ENCODE data around the gene CNIH2.
A peak's percentile ranks its signal among the peaks of the same experiment; 100 is the strongest.
"Not testable (repeated sequence)": the region's sequence is repeated elsewhere in the genome, so short reads cannot be mapped to it uniquely, and the experiment has no call there.

Gene CNIH2

DNA sequence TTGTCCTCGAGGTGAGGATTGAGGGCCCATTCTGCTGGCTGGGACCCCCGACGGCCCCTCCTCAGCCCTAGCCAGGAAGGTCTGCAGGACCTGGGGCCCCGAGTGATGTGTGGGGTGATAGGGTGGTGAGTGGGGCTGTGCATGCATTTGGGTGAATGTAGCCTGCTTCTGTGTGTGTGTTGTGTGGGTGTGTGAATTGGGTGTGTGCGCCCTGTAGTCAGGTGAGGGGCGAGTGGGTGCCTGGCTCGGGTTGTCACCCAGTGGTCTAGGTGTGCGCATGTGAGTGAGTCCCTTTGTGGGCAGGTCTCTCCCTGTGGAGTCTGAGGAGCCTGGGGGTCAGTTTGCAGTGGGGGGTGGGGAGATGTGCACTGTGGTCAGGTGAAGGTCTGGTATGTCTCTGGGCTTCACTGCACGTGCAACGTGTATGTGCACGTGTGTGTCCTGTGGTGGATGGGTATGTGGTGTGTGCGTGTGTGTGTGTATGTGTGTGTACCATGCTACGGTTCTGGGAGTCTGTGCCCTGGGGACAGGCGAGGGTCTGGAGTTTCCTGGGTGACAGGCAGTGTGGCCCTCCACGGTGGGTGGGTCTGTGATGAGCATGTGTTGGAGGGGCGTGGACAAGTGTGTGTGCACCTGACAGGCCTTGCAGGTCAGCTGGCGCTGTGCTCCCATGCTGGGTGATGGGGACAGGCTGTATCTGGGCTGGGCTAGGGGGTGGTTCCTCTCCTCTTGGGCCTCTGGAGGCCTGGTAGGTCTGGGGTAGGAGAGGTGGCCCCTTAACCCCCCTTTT is 14.8 kb downstream of the CNIH2 start:
- DNase-seq = no peak

GRCh38 chr11:66293352-66293751 is 15.4 kb downstream of the CNIH2 start:
- no peak for DNase-seq

DNA sequence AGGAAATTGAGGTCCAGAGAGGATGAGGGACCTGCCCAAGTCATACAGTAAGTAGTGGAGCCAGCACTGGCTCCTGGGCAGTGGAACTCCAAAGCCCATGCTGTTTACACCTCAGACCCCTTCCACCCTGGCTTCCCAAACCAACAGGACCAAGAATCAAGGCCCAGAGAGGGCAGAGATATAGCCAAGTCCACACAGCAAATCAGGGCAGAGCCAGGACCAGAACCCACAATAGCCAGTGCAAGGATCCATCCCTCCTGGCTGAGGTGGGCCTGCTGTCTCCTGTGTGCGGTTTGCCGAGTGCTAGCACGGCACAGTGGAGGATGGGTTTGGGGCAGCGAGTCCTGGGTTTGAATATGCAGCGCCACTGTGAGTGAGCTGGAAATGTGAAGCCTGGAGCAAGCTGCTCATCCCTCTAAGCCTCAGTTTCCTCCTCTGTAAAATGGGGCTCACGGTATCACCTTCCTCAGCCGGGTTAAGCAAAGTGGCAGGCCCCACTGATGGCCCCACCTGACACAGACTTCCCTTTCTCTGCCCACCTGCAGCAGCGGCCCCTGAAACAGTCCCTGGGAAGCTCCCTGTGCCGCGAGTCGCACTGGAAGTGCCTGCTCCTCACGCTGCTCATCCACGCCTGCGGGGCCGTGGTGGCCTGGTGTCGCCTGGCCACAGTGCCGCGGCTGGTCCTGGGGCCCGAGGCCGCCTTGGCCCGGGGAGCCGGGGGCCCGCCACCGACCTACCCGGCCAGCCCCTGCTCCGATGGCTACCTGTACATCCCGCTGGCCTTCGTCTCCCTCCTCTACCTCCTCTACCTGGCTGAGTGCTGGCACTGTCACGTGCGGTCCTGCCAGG is 16.0 kb downstream of the CNIH2 start:
- DNase-seq = no peak

DNA sequence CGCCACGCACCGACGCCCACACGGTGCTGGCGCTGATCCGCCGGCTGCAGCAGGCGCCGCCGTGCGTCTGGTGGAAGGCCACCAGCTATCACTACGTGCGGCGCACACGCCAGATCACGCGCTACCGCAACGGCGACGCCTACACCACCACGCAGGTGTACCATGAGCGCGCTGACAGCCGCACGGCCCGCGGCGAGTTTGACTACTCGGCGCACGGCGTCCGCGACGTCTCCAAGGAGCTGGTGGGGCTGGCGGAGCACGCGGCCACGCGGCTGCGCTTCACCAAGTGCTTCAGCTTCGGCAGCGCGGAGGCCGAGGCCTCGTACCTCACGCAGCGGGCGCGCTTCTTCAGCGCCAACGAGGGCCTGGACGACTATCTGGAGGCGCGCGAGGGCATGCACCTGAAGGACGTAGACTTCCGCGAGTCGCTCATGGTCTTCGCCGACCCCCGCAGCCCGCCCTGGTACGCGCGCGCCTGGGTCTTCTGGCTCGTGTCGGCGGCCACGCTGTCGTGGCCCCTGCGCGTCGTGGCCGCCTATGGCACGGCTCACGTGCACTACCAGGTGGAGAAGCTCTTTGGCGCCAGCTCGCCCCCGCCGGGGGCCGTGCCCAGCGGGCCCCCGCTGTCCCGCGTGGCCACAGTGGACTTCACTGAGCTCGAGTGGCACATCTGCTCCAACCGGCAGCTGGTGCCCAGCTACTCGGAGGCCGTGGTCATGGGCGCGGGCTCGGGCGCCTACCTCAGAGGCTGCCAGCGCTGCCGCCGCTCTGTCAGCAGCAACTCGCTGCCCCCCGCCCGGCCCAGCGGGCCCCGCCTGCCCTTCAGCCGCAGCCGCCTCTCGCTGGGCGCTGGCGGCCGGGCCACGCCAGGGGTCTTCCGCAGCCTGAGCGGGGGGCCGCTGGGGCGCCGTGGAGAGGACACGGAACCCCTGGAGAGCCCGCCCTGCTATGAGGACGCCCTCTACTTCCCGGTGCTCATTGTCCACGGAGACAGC is 16.9 kb downstream of the CNIH2 start:
- DNase-seq = no peak

GRCh38 chr11:66297610-66298009 is 19.6 kb downstream of the CNIH2 start:
- DNase-seq = no peak

DNA sequence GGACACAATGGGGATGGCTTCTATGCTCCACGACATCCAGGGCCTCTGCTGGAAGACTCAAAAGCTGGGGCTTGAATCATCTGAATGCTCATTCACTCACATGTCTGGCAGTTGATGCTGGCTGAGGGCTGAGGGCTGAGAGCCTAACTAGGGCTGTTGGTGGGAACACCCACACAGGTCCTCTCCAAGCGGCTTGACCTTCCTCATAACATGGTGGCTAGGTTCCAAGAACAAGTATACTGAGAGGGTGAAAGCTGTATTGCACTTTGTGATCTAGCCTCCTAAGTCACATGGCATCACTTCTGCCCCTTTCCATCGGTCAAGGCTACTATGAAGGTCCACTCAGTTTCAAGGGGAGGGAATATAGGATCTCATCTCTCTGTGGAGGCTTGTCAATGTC is 21.2 kb downstream of the CNIH2 start:
- DNase-seq = no peak

DNA sequence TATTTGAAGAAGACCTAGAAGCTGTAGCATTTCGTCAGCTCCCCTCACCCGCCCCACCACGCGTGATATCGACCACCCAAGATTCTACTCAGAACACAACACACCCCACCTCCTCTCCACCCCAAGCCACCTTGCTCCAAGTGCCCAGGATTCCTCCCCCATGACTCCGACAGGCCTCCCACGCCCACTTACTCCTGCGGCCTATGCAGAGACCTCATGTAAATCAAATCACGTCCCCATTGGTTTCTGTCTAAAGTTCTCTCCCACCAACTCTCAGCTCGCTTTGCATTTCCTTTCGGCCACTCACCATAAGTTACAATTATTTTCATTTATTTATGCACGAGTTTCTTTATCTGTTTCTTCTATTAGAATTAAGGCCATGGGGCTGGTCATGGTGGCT is 24.7 kb downstream of the CNIH2 start:
- DNase-seq = no peak

GRCh38 chr11:66309475-66309874 is 31.5 kb downstream of the CNIH2 start:
- no peak for DNase-seq

DNA sequence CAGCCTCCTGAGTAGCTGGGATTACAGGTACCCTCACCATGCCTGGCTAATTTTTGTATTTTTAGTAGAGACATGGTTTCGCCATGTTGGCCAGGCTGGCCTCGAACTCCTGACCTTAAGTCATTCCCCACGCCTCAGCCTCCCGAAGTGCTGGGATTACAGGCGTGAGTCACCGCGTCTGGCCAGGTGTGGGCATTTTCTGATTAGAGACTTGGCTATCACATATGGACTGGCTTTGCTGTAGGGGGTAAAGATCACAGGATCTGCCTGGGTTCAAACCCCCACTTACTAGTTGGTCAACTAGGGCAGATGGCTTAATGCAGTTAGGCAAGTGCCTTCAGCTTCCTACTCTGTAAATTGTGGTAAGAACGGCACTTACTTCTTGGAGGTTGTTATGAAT is 32.3 kb downstream of the CNIH2 start:
- no peak for DNase-seq

GRCh38 chr11:66310803-66311440 is 32.9 kb downstream of the CNIH2 start:
- DNase-seq = not testable (repeated sequence)

- no peak for DNase-seq
Measured at GRCh38 chr11:66311470-66311964, 33.5 kb downstream of the CNIH2 start.

GRCh38 chr11:66311965-66312548 is 34.1 kb downstream of the CNIH2 start:
- DNase-seq = peak; percentile 97

DNA sequence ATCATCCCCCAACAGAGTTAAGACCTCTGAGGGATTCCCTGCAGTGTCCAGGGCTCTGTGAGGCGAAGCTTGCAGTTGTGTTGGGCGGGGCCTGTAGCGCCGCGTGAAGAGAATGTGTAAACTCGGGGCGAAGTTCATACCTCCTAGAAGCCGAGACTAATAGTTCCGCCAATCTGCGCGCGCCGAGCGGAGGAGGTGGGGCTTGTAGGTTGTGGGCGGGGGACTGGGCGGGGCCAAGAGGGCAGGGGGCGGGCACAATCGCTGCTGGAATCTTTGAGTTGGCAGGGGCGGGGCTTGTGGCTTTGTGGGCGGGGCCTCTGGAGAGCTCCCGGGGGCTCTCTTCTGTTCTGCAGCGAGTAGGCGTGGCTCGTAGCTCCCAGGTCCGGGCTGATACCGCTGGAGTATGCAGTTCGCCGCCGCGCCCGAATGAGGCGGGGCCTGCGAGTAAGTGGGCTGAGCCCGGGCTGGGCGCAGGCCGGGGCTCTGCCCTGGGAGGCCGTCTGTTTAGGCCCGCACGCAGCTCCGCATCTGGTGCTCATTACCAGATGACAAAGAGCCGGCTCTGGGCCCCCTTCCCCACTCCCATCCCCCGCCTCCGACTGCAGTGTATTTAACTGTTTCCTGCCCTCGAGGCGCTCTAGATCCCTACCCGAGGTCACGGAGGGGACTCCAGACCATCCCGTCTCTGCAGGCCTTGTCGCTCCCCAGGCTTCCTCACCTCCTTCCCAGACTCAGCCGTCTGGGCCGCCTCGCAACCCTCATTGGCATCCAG is 34.8 kb downstream of the CNIH2 start:
- DNase-seq = peak; percentile 98

- DNase-seq = no peak
Measured at GRCh38 chr11:66313321-66314185, 35.6 kb downstream of the CNIH2 start.

- no peak for DNase-seq
Measured at GRCh38 chr11:66314186-66314501, 36.2 kb downstream of the CNIH2 start.

DNA sequence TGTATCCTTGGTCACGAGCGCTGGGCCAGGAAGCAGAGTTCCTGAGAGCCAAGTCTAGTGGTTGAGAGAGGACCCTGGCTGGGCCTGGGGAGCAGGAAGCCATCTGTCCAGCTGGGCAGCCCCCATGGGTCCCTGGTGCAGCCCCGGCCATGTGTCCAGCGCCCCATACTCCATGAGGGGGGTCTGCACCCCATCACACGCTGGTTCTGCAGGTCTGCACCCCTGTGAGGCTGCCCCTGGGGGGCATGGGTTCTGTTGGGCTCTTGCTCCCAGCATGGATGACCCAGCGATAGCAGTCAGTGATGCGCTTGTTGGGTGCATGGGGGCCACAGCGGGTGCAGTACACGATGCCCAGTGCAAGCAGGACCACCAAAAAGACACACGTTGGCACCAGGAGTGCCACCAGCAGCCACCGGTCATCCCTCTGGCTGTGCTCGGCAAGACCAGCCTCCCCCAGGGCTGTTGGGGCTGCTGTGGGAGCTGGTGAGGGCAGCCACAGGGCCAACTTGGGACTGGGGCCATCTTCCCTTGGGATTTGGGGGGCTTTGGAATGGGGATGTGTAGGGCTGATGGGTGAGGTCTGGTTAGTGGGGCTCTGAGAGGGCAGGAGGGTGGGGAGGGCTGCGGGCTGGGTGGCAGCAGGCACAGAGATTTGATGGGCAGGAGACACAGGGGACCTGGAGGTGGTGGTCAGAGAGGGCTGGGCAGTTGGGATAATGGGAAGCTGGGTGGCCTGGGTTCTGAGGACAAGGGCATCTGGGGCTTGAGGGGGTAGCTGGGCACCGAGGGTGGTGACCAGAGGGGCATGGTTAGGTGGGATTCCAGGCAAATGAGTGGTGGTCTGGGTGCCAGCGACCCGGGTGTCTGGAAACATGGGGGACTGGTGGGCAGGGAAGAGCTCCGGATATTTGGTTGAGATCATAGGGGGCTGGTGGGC is 36.9 kb downstream of the CNIH2 start:
- DNase-seq = no peak

- no peak for DNase-seq
Measured at GRCh38 chr11:66315498-66315885, 37.5 kb downstream of the CNIH2 start.

DNA sequence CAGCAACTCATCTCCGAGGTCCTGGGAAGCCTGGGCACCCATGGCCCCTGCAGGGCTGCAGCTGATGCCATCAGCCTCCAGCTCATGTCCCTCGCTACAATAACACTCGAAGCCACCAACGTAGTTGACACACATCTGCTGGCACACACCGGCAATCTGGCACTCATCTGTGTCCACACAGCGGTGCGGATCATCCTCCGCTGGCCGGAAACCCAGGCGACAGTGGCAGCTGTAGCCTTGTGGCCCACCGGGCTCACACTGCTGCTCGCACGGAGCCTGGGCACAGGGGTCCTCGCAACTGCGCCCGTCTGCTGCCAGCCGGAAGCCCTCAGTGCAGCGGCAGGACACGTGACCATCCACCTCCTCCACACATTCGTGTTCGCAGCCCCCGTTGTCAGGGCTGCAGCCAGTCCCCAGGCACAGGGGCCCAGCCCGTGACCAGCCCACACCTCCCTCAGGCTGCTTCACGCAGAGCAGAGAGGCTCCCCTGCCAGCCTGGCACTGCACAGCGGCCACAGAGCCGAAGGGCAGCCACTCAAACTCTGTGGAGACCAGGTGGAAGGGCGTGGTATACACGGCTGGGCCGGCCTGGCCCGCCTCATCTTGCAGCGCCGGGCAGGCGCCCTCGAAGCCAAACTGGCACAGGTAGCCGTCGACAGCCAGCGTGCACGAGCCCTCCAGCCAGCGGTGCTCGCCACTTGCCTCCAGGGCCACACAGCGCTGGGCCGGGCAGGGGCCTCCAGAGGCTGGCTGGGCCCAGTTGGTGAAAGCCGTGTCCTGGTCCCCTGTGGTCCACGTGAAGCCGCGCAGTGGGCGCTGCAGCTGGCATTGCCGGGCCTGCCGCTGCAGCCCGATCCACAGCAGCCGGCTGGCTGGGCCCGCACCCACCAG is 38.2 kb downstream of the CNIH2 start:
- no peak for DNase-seq
